NT2/D1 (cell line): ENCODE data around the gene TUBA1C.

Experiments used
- SUZ12 ChIP-seq: IDR thresholded peaks from 2 replicates; pipeline ENCODE4 v1.6.1; 2011; ENCODE audit not compliant: insufficient read length, insufficient read depth; ENCODE audit errors: extremely low read depth
- YY1 ChIP-seq: IDR thresholded peaks from 2 replicates; pipeline ENCODE4 v1.6.1; 2011; ENCODE audit not compliant: insufficient read length, insufficient read depth

DNA sequence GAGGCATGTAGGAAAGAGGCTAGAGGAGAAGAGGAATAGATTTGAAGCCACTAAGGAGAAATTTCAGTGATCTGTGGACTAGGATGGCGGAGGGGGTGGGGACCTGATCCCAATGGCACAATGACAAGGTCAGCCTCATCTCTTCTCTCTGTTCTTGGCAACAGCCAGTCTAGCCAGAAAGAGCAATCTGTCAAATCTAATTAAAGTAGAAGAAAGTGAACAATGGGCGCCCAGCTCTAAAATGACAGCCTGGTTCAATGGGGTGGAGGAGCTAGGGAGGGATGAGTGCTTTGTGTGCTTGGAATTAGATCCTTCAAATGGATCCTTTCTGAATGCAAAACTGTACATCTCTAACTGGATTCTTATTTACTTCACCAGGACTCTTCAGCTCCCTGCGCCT, 37.2 kb upstream of the TUBA1C start:
- TF ChIP-seq YY1 = no peak
- TF ChIP-seq SUZ12 = no peak
